ENCODE results near the gene ST3GAL5.
"Not testable (repeated sequence)": the region's sequence is repeated elsewhere in the genome, so short reads cannot be mapped to it uniquely, and the experiment has no call there.

The ST3GAL5 gene

DNA sequence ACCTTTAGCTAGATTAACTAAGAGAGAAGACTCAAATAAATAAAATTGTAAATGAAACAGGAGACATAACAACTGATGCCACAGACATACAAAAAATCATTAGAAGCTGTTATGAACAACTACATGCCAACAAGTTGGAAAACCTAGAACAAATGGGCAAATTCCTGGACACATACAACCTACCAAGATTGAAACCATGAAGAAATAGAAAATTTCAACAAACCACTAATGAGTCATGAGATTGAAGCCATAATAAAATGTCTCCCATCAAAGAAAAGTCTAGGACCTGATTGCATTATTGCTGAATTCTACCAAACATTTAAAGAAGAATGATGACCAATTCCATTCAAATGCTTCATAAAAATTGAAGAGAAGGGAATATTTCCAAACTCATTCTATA lies 54.3 kb downstream of the ST3GAL5 start:
- Histone ChIP-seq H3K27me3 (ENCODE audit: insufficient read depth, poor library complexity, severe bottlenecking) (no peaks in the 10 kb centered on the region), H3K4me3 (replicated peaks; ENCODE audit: insufficient read depth, low read length) (no peak overlapping the region), H3K27ac (replicated peaks) (no peak overlapping the region)
- TF ChIP-seq POLR2AphosphoS5 (IDR thresholded peaks at IDR 0.05; ENCODE audit: low read depth), result no peak
- no peak for DNase-seq (ENCODE audit: low read depth in 1 of 2, low spot score in 1 of 2)

DNA sequence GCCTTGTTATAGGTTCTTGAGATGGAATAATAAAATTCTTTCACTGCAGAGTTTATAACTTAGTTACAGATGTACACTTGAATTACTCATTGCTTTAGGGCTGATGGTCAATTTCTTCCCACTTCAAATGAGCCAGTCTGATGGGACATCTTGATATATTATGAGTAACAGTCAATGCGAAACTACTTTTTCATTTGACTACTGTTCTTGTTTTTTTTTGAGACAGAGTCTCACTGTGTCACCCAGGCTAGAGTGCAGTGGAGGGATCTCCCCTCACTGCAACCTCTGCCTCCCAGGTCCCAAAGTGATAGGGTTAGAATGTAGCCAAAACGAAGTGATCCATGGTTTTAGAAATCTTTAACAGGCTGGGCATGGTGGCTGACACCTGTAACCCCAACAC lies 57.1 kb downstream of the ST3GAL5 start:
- no peak overlapping the region for H3K4me3 ChIP-seq (replicated peaks; ENCODE audit: insufficient read depth, low read length)
- no peak for TF ChIP-seq REST (IDR thresholded peaks at IDR 0.05; ENCODE audit: insufficient replicate concordance, low read depth)
- TF ChIP-seq GABPA (IDR thresholded peaks at IDR 0.05; ENCODE audit: low read depth), result no peak
- TF ChIP-seq POLR2AphosphoS5 (IDR thresholded peaks at IDR 0.05; ENCODE audit: low read depth), result no peak
- TF ChIP-seq, protein P1, sequence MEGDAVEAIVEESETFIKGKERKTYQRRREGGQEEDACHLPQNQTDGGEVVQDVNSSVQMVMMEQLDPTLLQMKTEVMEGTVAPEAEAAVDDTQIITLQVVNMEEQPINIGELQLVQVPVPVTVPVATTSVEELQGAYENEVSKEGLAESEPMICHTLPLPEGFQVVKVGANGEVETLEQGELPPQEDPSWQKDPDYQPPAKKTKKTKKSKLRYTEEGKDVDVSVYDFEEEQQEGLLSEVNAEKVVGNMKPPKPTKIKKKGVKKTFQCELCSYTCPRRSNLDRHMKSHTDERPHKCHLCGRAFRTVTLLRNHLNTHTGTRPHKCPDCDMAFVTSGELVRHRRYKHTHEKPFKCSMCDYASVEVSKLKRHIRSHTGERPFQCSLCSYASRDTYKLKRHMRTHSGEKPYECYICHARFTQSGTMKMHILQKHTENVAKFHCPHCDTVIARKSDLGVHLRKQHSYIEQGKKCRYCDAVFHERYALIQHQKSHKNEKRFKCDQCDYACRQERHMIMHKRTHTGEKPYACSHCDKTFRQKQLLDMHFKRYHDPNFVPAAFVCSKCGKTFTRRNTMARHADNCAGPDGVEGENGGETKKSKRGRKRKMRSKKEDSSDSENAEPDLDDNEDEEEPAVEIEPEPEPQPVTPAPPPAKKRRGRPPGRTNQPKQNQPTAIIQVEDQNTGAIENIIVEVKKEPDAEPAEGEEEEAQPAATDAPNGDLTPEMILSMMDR (IDR thresholded peaks at IDR 0.05; ENCODE audit: insufficient read depth, low read length), result no peak
- TF ChIP-seq SPI1 (IDR thresholded peaks at IDR 0.05; ENCODE audit: borderline replicate concordance, low read depth), result no peak
- H3K27ac ChIP-seq (replicated peaks), result no peak overlapping the region
- DNase-seq (ENCODE audit: low read depth in 1 of 2, low spot score in 1 of 2), result no peak
- no peaks in the 10 kb centered on the region for H3K27me3 ChIP-seq (ENCODE audit: insufficient read depth, poor library complexity, severe bottlenecking)

DNA sequence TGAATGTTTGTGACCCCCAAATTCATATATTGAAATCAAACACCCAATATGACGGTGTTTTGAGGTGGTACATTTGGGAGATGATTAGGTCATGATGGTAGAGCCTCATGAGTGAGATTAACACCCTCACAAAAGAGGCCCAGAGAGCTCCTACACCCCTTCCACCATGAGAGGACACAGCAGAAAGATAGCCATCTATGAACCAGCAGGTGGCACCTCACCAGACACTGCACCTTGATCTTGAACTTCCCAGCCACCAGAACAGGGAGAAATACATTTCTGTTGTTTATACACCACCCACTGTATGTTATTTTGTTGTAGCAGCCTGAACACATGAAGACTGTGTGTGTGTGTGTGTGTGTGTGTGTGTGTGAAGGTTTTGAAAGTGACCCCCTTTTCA lies 58.1 kb downstream of the ST3GAL5 start:
- no peak overlapping the region for H3K27ac ChIP-seq (replicated peaks)
- H3K27me3 ChIP-seq (ENCODE audit: insufficient read depth, poor library complexity, severe bottlenecking), result no peaks in the 10 kb centered on the region
- TF ChIP-seq, protein P1 (IDR thresholded peaks at IDR 0.05; ENCODE audit: insufficient read depth, low read length), result no peak
- TF ChIP-seq POLR2AphosphoS5 (IDR thresholded peaks at IDR 0.05; ENCODE audit: low read depth) (no peak), SPI1 (IDR thresholded peaks at IDR 0.05; ENCODE audit: borderline replicate concordance, low read depth) (no peak), REST (IDR thresholded peaks at IDR 0.05; ENCODE audit: insufficient replicate concordance, low read depth) (no peak), GABPA (IDR thresholded peaks at IDR 0.05; ENCODE audit: low read depth) (no peak)
- DNase-seq (ENCODE audit: low read depth in 1 of 2, low spot score in 1 of 2), result no peak
- no peak overlapping the region for H3K4me3 ChIP-seq (replicated peaks; ENCODE audit: insufficient read depth, low read length)

GRCh38 chr2:85829394-85829793 lies 59.4 kb downstream of the ST3GAL5 start:
- H3K27ac ChIP-seq (replicated peaks); DNase-seq (ENCODE audit: low read depth in 1 of 2, low spot score in 1 of 2); H3K4me3 ChIP-seq (replicated peaks; ENCODE audit: insufficient read depth, low read length); H3K27me3 ChIP-seq (ENCODE audit: insufficient read depth, poor library complexity, severe bottlenecking): not testable (repeated sequence)

GRCh38 chr2:85828725-85829124 lies 60.1 kb downstream of the ST3GAL5 start:
- Histone ChIP-seq H3K27ac (replicated peaks) (no peak overlapping the region), H3K4me3 (replicated peaks; ENCODE audit: insufficient read depth, low read length) (no peak overlapping the region), H3K27me3 (ENCODE audit: insufficient read depth, poor library complexity, severe bottlenecking) (no peaks in the 10 kb centered on the region)
- TF ChIP-seq GABPA (IDR thresholded peaks at IDR 0.05; ENCODE audit: low read depth) (no peak), SPI1 (IDR thresholded peaks at IDR 0.05; ENCODE audit: borderline replicate concordance, low read depth) (no peak), POLR2AphosphoS5 (IDR thresholded peaks at IDR 0.05; ENCODE audit: low read depth) (no peak), REST (IDR thresholded peaks at IDR 0.05; ENCODE audit: insufficient replicate concordance, low read depth) (no peak)
- TF ChIP-seq, protein P1 (IDR thresholded peaks at IDR 0.05; ENCODE audit: insufficient read depth, low read length), result no peak
- no peak for DNase-seq (ENCODE audit: low read depth in 1 of 2, low spot score in 1 of 2)

All from HL-60 (cell line).